Activated CD8-positive, alpha-beta memory T cell treated with anti-CD3 and anti-CD28 coated beads, Interleukin-2, amount 10 ng/mL, durations not matched to agents 7 days and 5 days (primary cell): Measurements from ENCODE around the gene NDUFAF2. TPM values are rescaled to one million over a fixed set of nuclear protein-coding genes. Genes with fewer than 3 reads are reported as not detected.
"Not testable (repeated sequence)": the region's sequence is repeated elsewhere in the genome, so short reads cannot be mapped to it uniquely, and the experiment has no call there.

Source experiments
- ATAC-seq: fragments of 150-1000 bp; cut with Tn5 transposase; one replicate; pipeline ENCODE4 v1.10.0; 2021; ENCODE audit warnings: moderate library complexity
- CTCF ChIA-PET: fragments of 350-600 bp; sonication (Branson Sonifier 250); formaldehyde crosslinking; loops from one replicate; lab custom pipeline; 2021; ENCODE audit warnings: antibody characterized with exemption; lab: Charles Lee
- DNase-seq: peaks from one replicate; pipeline ENCODE4 v3.0.0-alpha.2; 2020
- H3K27ac Mint-ChIP-seq: one replicate; pipeline ENCODE4 v1.8.0; 2021; ENCODE audit warnings: mild to moderate bottlenecking, mixed read lengths
- H3K27me3 Mint-ChIP-seq: one replicate; pipeline ENCODE4 v1.8.0; 2021; ENCODE audit warnings: mixed read lengths
- H3K36me3 Mint-ChIP-seq: one replicate; pipeline ENCODE4 v1.8.0; 2021; ENCODE audit warnings: mild to moderate bottlenecking, mixed read lengths
- H3K4me1 Mint-ChIP-seq: one replicate; pipeline ENCODE4 v1.8.0; 2021; ENCODE audit warnings: mixed read lengths
- H3K4me3 Mint-ChIP-seq: one replicate; pipeline ENCODE4 v1.8.0; 2021; ENCODE audit warnings: mild to moderate bottlenecking, moderate library complexity, mixed read lengths
- H3K9me3 Mint-ChIP-seq: one replicate; pipeline ENCODE4 v1.8.0; 2022; ENCODE audit warnings: low read depth, mixed read lengths
- total RNA-seq, 2 experiments: library from RNA; stranded (reverse); gene quantifications; one replicate each; pipeline ENCODE4 v1.2.3, GENCODE V29; 2021

NDUFAF2 gene
- total RNA-seq, 2 experiments from 2014 or later: 23.9 to 26.7 TPM

GRCh38 chr5:61081741-61082140, 136.7 kb downstream of the NDUFAF2 start:
- H3K36me3 Mint-ChIP-seq: peaks cover 10% of the 10 kb centered on the region

GRCh38 chr5:61082516-61083280, 137.7 kb downstream of the NDUFAF2 start:
- CTCF ChIA-PET: no interaction called here
- Mint-ChIP-seq H3K4me3 (no peak overlapping the region), H3K4me1 (no peaks in the 10 kb centered on the region), H3K27me3 (no peaks in the 10 kb centered on the region), H3K9me3 (peaks cover 4% of the 10 kb centered on the region), H3K27ac (no peak overlapping the region), H3K36me3 (peaks cover 10% of the 10 kb centered on the region)
- no peak for ATAC-seq
- DNase-seq: no peak

More at GRCh38 chr5:61081741-61082140, 136.7 kb downstream of the NDUFAF2 start:
- Mint-ChIP-seq H3K4me1 (no peaks in the 10 kb centered on the region), H3K27ac (no peak overlapping the region), H3K27me3 (no peaks in the 10 kb centered on the region), H3K9me3 (peaks cover 4% of the 10 kb centered on the region), H3K4me3 (no peak overlapping the region)
- CTCF ChIA-PET: no interaction called here
- no peak for DNase-seq
- ATAC-seq: no peak

GRCh38 chr5:61084658-61085057, 139.7 kb downstream of the NDUFAF2 start:
- CTCF ChIA-PET: no interaction called here
- no peaks in the 10 kb centered on the region for H3K4me1 Mint-ChIP-seq
- peaks cover 7% of the 10 kb centered on the region for H3K36me3 Mint-ChIP-seq
- DNase-seq: no peak
- peaks cover 4% of the 10 kb centered on the region for H3K9me3 Mint-ChIP-seq
- H3K27me3 Mint-ChIP-seq: no peaks in the 10 kb centered on the region
- ATAC-seq: no peak
- H3K4me3 Mint-ChIP-seq: no peak overlapping the region
- no peak overlapping the region for H3K27ac Mint-ChIP-seq

GRCh38 chr5:61085885-61086284, 140.9 kb downstream of the NDUFAF2 start:
- CTCF ChIA-PET: no interaction called here
- DNase-seq (no peak), ATAC-seq (no peak)
- Mint-ChIP-seq H3K27ac (no peak overlapping the region), H3K27me3 (no peaks in the 10 kb centered on the region), H3K9me3 (peaks cover 4% of the 10 kb centered on the region), H3K36me3 (peaks cover 6% of the 10 kb centered on the region), H3K4me3 (no peak overlapping the region), H3K4me1 (no peaks in the 10 kb centered on the region)

- no peak overlapping the region for H3K4me3 Mint-ChIP-seq
- no peaks in the 10 kb centered on the region for H3K27me3 Mint-ChIP-seq
- CTCF ChIA-PET: no interaction called here
- no peak overlapping the region for H3K27ac Mint-ChIP-seq
- H3K36me3 Mint-ChIP-seq: peaks cover 18% of the 10 kb centered on the region
- peaks cover 14% of the 10 kb centered on the region for H3K9me3 Mint-ChIP-seq
- no peak for DNase-seq
- H3K4me1 Mint-ChIP-seq: no peaks in the 10 kb centered on the region
- ATAC-seq: no peak
Observed at GRCh38 chr5:61087921-61088320, 142.9 kb downstream of the NDUFAF2 start.

GRCh38 chr5:61089351-61089750, 144.3 kb downstream of the NDUFAF2 start:
- Mint-ChIP-seq H3K9me3 (peaks cover 11% of the 10 kb centered on the region), H3K36me3 (peaks cover 17% of the 10 kb centered on the region), H3K4me1 (no peaks in the 10 kb centered on the region), H3K27me3 (no peaks in the 10 kb centered on the region), H3K4me3 (no peak overlapping the region), H3K27ac (no peak overlapping the region)
- no peak for ATAC-seq
- DNase-seq: no peak
- CTCF ChIA-PET: interaction anchor here (0.6 kb wide), 1 partner anchor 195 kb away, joined by 4 read pairs; no protein-coding TSS in a partner anchor

- H3K4me1 Mint-ChIP-seq, ATAC-seq, H3K27me3 Mint-ChIP-seq, H3K9me3 Mint-ChIP-seq, H3K27ac Mint-ChIP-seq, DNase-seq, H3K4me3 Mint-ChIP-seq, CTCF ChIA-PET: not testable (repeated sequence)
- H3K36me3 Mint-ChIP-seq: peaks cover 17% of the 10 kb centered on the region
Observed at GRCh38 chr5:61093046-61093771, 148.2 kb downstream of the NDUFAF2 start.

GRCh38 chr5:61097465-61097864, 152.5 kb downstream of the NDUFAF2 start:
- Mint-ChIP-seq H3K4me1 (no peaks in the 10 kb centered on the region), H3K27me3 (no peaks in the 10 kb centered on the region), H3K36me3 (peaks cover 22% of the 10 kb centered on the region), H3K9me3 (peaks cover 4% of the 10 kb centered on the region), H3K4me3 (no peak overlapping the region), H3K27ac (no peak overlapping the region)
- CTCF ChIA-PET: no interaction called here
- no peak for DNase-seq
- ATAC-seq: no peak

GRCh38 chr5:61098251-61098995, 153.4 kb downstream of the NDUFAF2 start:
- CTCF ChIA-PET: no interaction called here
- H3K27me3 Mint-ChIP-seq: no peaks in the 10 kb centered on the region
- DNase-seq (no peak), ATAC-seq (no peak)
- H3K9me3 Mint-ChIP-seq: peaks cover 2% of the 10 kb centered on the region
- peaks cover 17% of the 10 kb centered on the region for H3K36me3 Mint-ChIP-seq
- H3K27ac Mint-ChIP-seq: no peak overlapping the region
- H3K4me1 Mint-ChIP-seq: no peaks in the 10 kb centered on the region
- H3K4me3 Mint-ChIP-seq: no peak overlapping the region

- H3K9me3 Mint-ChIP-seq: peaks cover 2% of the 10 kb centered on the region
- DNase-seq (no peak), ATAC-seq (no peak)
- no peaks in the 10 kb centered on the region for H3K4me1 Mint-ChIP-seq
- no peak overlapping the region for H3K4me3 Mint-ChIP-seq
- CTCF ChIA-PET: no interaction called here
- H3K36me3 Mint-ChIP-seq: peaks cover 15% of the 10 kb centered on the region
- no peak overlapping the region for H3K27ac Mint-ChIP-seq
- H3K27me3 Mint-ChIP-seq: no peaks in the 10 kb centered on the region
Observed at GRCh38 chr5:61100437-61100836, 155.4 kb downstream of the NDUFAF2 start.

- Mint-ChIP-seq H3K4me1 (no peaks in the 10 kb centered on the region), H3K27me3 (no peaks in the 10 kb centered on the region), H3K27ac (no peak overlapping the region), H3K9me3 (peaks cover 5% of the 10 kb centered on the region), H3K36me3 (peaks cover 20% of the 10 kb centered on the region), H3K4me3 (no peak overlapping the region)
- CTCF ChIA-PET: no interaction called here
- DNase-seq (no peak), ATAC-seq (no peak)
Observed at GRCh38 chr5:61114441-61114840, 169.4 kb downstream of the NDUFAF2 start.

- peaks cover 18% of the 10 kb centered on the region for H3K36me3 Mint-ChIP-seq
- CTCF ChIA-PET: no interaction called here
- no peak overlapping the region for H3K4me3 Mint-ChIP-seq
- peaks cover 5% of the 10 kb centered on the region for H3K9me3 Mint-ChIP-seq
- H3K4me1 Mint-ChIP-seq: no peaks in the 10 kb centered on the region
- H3K27me3 Mint-ChIP-seq: no peaks in the 10 kb centered on the region
- ATAC-seq (no peak), DNase-seq (no peak)
- H3K27ac Mint-ChIP-seq: no peak overlapping the region
Observed at GRCh38 chr5:61115968-61116367, 171.0 kb downstream of the NDUFAF2 start.

GRCh38 chr5:61119066-61119465, 174.1 kb downstream of the NDUFAF2 start:
- DNase-seq (no peak), ATAC-seq (no peak)
- peaks cover 3% of the 10 kb centered on the region for H3K9me3 Mint-ChIP-seq
- no peaks in the 10 kb centered on the region for H3K27me3 Mint-ChIP-seq
- peaks cover 11% of the 10 kb centered on the region for H3K36me3 Mint-ChIP-seq
- CTCF ChIA-PET: no interaction called here
- no peak overlapping the region for H3K27ac Mint-ChIP-seq
- H3K4me1 Mint-ChIP-seq: no peaks in the 10 kb centered on the region
- H3K4me3 Mint-ChIP-seq: no peak overlapping the region
